ENCODE data around the gene ZNF516.

Gene ZNF516

GRCh38 chr18:76441002-76441667, 53.9 kb downstream of the ZNF516 start:
- DNase-seq = no peak

GRCh38 chr18:76437910-76438309, 57.1 kb downstream of the ZNF516 start:
- DNase-seq = no peak

GRCh38 chr18:76437011-76437410, 58.0 kb downstream of the ZNF516 start:
- DNase-seq = no peak

GRCh38 chr18:76436342-76436741, 58.7 kb downstream of the ZNF516 start:
- no peak for DNase-seq

GRCh38 chr18:76435316-76435989, 59.6 kb downstream of the ZNF516 start:
- DNase-seq = no peak

GRCh38 chr18:76434452-76434851, 60.6 kb downstream of the ZNF516 start:
- no peak for DNase-seq

GRCh38 chr18:76433788-76434187, 61.3 kb downstream of the ZNF516 start:
- no peak for DNase-seq

- DNase-seq = no peak
These were observed 61.9 kb downstream of the ZNF516 start for GRCh38 chr18:76432970-76433767.

- DNase-seq = no peak
These were observed 62.7 kb downstream of the ZNF516 start for GRCh38 chr18:76432274-76432755.

GRCh38 chr18:76431437-76432273, 63.4 kb downstream of the ZNF516 start:
- no peak for DNase-seq

- DNase-seq = no peak
These were observed 64.4 kb downstream of the ZNF516 start for GRCh38 chr18:76430636-76431035.

- no peak for DNase-seq
These were observed 65.5 kb downstream of the ZNF516 start for GRCh38 chr18:76429262-76430126.

GRCh38 chr18:76428396-76429261, 66.4 kb downstream of the ZNF516 start:
- DNase-seq = no peak

- no peak for DNase-seq
These were observed 68.2 kb downstream of the ZNF516 start for GRCh38 chr18:76426737-76427305.

GRCh38 chr18:76425146-76426131, 69.6 kb downstream of the ZNF516 start:
- DNase-seq = no peak

GRCh38 chr18:76422838-76423237, 72.2 kb downstream of the ZNF516 start:
- DNase-seq = no peak

- no peak for DNase-seq
These were observed 72.9 kb downstream of the ZNF516 start for GRCh38 chr18:76422121-76422520.

GRCh38 chr18:76421685-76422078, 73.4 kb downstream of the ZNF516 start:
- DNase-seq = no peak
